Measurements from ENCODE around the gene PLTP. TPM values are rescaled to one million over a fixed set of nuclear protein-coding genes. Genes with fewer than 3 reads are reported as not detected.
A peak's percentile ranks its signal among the peaks of the same experiment; 100 is the strongest.

PLTP gene
- total and polyA plus RNA-seq, 2 of the 13 experiments (the other 11 are each of a cell fraction or from before 2014, with no cell fraction given): 16.9 to 28.6 TPM

DNA sequence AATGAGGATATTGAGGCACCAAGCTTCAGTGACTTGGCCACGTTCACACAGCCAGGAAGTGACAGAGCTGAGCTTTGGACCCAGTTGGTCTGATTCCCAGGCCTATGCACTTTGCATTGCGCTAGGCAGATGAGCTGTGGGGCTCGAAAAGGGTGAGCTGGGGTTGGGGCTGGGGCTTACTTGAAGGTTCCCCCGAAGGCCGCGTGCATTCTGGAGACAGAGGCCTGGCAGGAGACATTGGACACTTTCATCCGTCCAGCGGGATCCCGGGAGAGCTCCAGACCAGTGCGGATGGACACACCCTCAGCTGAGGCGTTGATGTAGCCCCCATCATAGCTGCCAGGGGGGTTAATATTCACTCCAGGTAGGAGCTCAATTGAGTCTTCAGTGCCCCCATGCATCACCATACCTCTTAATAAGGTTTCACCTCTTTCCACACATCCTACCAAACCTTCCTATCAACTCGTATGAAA is 2.6 kb downstream of the PLTP start (continued):
- TF ChIP-seq, protein P1, sequence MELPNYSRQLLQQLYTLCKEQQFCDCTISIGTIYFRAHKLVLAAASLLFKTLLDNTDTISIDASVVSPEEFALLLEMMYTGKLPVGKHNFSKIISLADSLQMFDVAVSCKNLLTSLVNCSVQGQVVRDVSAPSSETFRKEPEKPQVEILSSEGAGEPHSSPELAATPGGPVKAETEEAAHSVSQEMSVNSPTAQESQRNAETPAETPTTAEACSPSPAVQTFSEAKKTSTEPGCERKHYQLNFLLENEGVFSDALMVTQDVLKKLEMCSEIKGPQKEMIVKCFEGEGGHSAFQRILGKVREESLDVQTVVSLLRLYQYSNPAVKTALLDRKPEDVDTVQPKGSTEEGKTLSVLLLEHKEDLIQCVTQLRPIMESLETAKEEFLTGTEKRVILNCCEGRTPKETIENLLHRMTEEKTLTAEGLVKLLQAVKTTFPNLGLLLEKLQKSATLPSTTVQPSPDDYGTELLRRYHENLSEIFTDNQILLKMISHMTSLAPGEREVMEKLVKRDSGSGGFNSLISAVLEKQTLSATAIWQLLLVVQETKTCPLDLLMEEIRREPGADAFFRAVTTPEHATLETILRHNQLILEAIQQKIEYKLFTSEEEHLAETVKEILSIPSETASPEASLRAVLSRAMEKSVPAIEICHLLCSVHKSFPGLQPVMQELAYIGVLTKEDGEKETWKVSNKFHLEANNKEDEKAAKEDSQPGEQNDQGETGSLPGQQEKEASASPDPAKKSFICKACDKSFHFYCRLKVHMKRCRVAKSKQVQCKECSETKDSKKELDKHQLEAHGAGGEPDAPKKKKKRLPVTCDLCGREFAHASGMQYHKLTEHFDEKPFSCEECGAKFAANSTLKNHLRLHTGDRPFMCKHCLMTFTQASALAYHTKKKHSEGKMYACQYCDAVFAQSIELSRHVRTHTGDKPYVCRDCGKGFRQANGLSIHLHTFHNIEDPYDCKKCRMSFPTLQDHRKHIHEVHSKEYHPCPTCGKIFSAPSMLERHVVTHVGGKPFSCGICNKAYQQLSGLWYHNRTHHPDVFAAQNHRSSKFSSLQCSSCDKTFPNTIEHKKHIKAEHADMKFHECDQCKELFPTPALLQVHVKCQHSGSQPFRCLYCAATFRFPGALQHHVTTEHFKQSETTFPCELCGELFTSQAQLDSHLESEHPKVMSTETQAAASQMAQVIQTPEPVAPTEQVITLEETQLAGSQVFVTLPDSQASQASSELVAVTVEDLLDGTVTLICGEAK (IDR thresholded peaks at IDR 0.05): no peak
- TF ChIP-seq, protein P1 (CRISPR knock-in tag; IDR thresholded peaks at IDR 0.05): peak; percentile 35; the same call in 1 of the 2 replicates
- TF ChIP-seq SP2 (CRISPR knock-in tag; IDR thresholded peaks at IDR 0.05) (no peak), HNRNPLL (IDR thresholded peaks at IDR 0.05; ENCODE audit: low read depth, low read length, poor library complexity, severe bottlenecking) (no peak), ZNF768 (CRISPR knock-in tag; IDR thresholded peaks at IDR 0.05) (no peak; the same call in 1 of the 2 replicates), ZNF724P (CRISPR knock-in tag; IDR thresholded peaks at IDR 0.05; ENCODE audit: borderline replicate concordance) (no peak), ZNF670 (CRISPR knock-in tag; IDR thresholded peaks at IDR 0.05; ENCODE audit: borderline replicate concordance) (no peak), SCMH1 (CRISPR knock-in tag; IDR thresholded peaks at IDR 0.05; ENCODE audit: borderline replicate concordance) (no peak), ZNF331 (CRISPR knock-in tag; IDR thresholded peaks at IDR 0.05) (peak; percentile 53; the same call in 1 of the 2 replicates), CENPX (CRISPR knock-in tag; IDR thresholded peaks at IDR 0.05) (no peak), ZNF264 (CRISPR knock-in tag; IDR thresholded peaks at IDR 0.05) (peak; percentile 27; the same call in 1 of the 2 replicates), KLF16 (CRISPR knock-in tag; IDR thresholded peaks at IDR 0.05) (peak; percentile 41 to 64; a peak in 1 of 4 replicates), ETV6 (CRISPR knock-in tag; conservative IDR thresholded peaks at IDR 0.05) (no peak), ZBTB38 (CRISPR knock-in tag; IDR thresholded peaks at IDR 0.05) (peak; percentile 89; the same call in 1 of the 2 replicates), PRMT3 (CRISPR knock-in tag; IDR thresholded peaks at IDR 0.05; ENCODE audit: borderline replicate concordance, low read depth) (no peak), PCBP1 (IDR thresholded peaks at IDR 0.05; ENCODE audit: borderline replicate concordance, low read depth, low read length) (no peak), ZNF460 (CRISPR knock-in tag; IDR thresholded peaks at IDR 0.05; ENCODE audit: borderline replicate concordance) (no peak)
- TF ChIP-seq, protein P2, sequence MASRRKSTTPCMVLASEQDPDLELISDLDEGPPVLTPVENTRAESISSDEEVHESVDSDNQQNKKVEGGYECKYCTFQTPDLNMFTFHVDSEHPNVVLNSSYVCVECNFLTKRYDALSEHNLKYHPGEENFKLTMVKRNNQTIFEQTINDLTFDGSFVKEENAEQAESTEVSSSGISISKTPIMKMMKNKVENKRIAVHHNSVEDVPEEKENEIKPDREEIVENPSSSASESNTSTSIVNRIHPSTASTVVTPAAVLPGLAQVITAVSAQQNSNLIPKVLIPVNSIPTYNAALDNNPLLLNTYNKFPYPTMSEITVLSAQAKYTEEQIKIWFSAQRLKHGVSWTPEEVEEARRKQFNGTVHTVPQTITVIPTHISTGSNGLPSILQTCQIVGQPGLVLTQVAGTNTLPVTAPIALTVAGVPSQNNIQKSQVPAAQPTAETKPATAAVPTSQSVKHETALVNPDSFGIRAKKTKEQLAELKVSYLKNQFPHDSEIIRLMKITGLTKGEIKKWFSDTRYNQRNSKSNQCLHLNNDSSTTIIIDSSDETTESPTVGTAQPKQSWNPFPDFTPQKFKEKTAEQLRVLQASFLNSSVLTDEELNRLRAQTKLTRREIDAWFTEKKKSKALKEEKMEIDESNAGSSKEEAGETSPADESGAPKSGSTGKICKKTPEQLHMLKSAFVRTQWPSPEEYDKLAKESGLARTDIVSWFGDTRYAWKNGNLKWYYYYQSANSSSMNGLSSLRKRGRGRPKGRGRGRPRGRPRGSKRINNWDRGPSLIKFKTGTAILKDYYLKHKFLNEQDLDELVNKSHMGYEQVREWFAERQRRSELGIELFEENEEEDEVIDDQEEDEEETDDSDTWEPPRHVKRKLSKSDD (CRISPR knock-in tag; IDR thresholded peaks at IDR 0.05; ENCODE audit: low read depth): no peak
- TF ChIP-seq, protein P3, sequence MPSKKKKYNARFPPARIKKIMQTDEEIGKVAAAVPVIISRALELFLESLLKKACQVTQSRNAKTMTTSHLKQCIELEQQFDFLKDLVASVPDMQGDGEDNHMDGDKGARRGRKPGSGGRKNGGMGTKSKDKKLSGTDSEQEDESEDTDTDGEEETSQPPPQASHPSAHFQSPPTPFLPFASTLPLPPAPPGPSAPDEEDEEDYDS (CRISPR knock-in tag; IDR thresholded peaks at IDR 0.05): peak; percentile 58; the same call in 1 of the 2 replicates

Data from HepG2 (cell line).